A673 (cell line): Measurements from ENCODE around the gene UNC45B. TPM values are rescaled to one million over a fixed set of nuclear protein-coding genes. Genes with fewer than 3 reads are reported as not detected.
A peak's percentile ranks its signal among the peaks of the same experiment; 100 is the strongest.
"Not testable (repeated sequence)": the region's sequence is repeated elsewhere in the genome, so short reads cannot be mapped to it uniquely, and the experiment has no call there.

ENCODE experiments used
- BruUV-seq: library from RNA; stranded (reverse); fragments of 400-500 nt; replicated peaks from 2 replicates; lab custom pipeline; 2021; lab: Mats Ljungman, UMichigan
- CTCF ChIA-PET: fragments of 300-600 bp; sonication (Branson Sonifier 250); formaldehyde crosslinking; loops from one replicate; lab custom pipeline; 2022; ENCODE audit warnings: antibody characterized with exemption; lab: Charles Lee
- POLR2A ChIA-PET: fragments of 300-600 bp; sonication (Branson Sonifier 250); formaldehyde crosslinking; loops from one replicate; lab custom pipeline; 2022; ENCODE audit warnings: antibody characterized with exemption; ENCODE audit not compliant: low non-redundant PET; lab: Charles Lee
- DNase-seq: peaks from one replicate; pipeline ENCODE4 v3.0.0-alpha.2; 2015; ENCODE audit warnings: low spot score
- H3K27ac ChIP-seq: fragments of 200-600 bp; sonication (generic); 2 replicates; pipeline ENCODE4 v1.5.1; 2016; ENCODE audit warnings: mixed run types, low read depth, mild to moderate bottlenecking, mixed read lengths, antibody characterized with exemption, low read length; ENCODE audit not compliant: poor library complexity, severe bottlenecking
- H3K27me3 ChIP-seq: fragments of 200-600 bp; sonication (generic); replicated peaks from 2 replicates; pipeline ENCODE4 v1.6.1; 2017; ENCODE audit warnings: mixed run types, low read depth, mild to moderate bottlenecking, mixed read lengths, antibody characterized with exemption, low read length; ENCODE audit not compliant: insufficient read depth, poor library complexity
- H3K36me3 ChIP-seq: fragments of 200-600 bp; sonication (generic); 2 replicates; pipeline ENCODE4 v1.6.1; 2016; ENCODE audit warnings: mixed run types, mild to moderate bottlenecking, mixed read lengths, antibody characterized with exemption, low read length; ENCODE audit not compliant: insufficient read depth, poor library complexity, severe bottlenecking
- H3K4me1 ChIP-seq: fragments of 200-600 bp; sonication (generic); 2 replicates; pipeline ENCODE4 v1.6.1; 2017; ENCODE audit warnings: mixed run types, mild to moderate bottlenecking, mixed read lengths, antibody characterized with exemption, low read length; ENCODE audit not compliant: insufficient read depth, poor library complexity, severe bottlenecking
- H3K4me3 ChIP-seq: fragments of 200-600 bp; sonication (generic); 2 replicates; pipeline ENCODE4 v1.5.1; 2016; ENCODE audit warnings: low read depth, mixed run types, mild to moderate bottlenecking, mixed read lengths, low read length; ENCODE audit not compliant: poor library complexity, severe bottlenecking
- H3K9me3 ChIP-seq: fragments of 200-600 bp; sonication (generic); 2 replicates; pipeline ENCODE4 v1.6.1; 2016; ENCODE audit warnings: mixed run types, low read depth, mild to moderate bottlenecking, mixed read lengths, antibody characterized with exemption, low read length; ENCODE audit not compliant: poor library complexity, severe bottlenecking
- CTCF ChIP-seq: fragments of 300-800, 200-600 bp; sonication (generic); conservative IDR thresholded peaks from 2 replicates; pipeline ENCODE4 v1.5.1; 2017; ENCODE audit warnings: low read depth, mild to moderate bottlenecking, antibody characterized with exemption, low read length, moderate library complexity, mixed read lengths
- EZH2 ChIP-seq: fragments of 200-600 bp; sonication (generic); IDR thresholded peaks from 2 replicates; pipeline ENCODE4 v1.6.1; 2017; ENCODE audit warnings: borderline replicate concordance, low read depth, mild to moderate bottlenecking, mixed read lengths, antibody characterized with exemption, low read length; ENCODE audit not compliant: poor library complexity, severe bottlenecking
- intact Hi-C: fragments of 100-400 bp; cut with micrococcal nuclease; formaldehyde crosslinking; loops from one replicate; pipeline ENCODE4 v1.10.0; 2022; ENCODE audit not compliant: unreplicated experiment
- total RNA-seq: library from RNA; stranded (reverse); gene quantifications from 2 replicates; pipeline ENCODE4 v1.2.3, GENCODE V29; 2021

The UNC45B gene
- total RNA-seq, 1 experiment from 2014 or later = not detected

- H3K9me3 ChIP-seq = no peaks in the 10 kb centered on the region
- DNase-seq = peak; percentile 37
- no peaks in the 10 kb centered on the region for H3K36me3 ChIP-seq
- BruUV-seq = no TSS peak
- TF ChIP-seq EZH2 = no peak
- TF ChIP-seq CTCF = peak; percentile 36; the same call in 1 of the 2 replicates
- no peaks in the 10 kb centered on the region for H3K27me3 ChIP-seq
- H3K4me3 ChIP-seq = no peak overlapping the region
- no peak overlapping the region for H3K27ac ChIP-seq
- POLR2A ChIA-PET = no interaction called here
- CTCF ChIA-PET = no interaction called here
- no peaks in the 10 kb centered on the region for H3K4me1 ChIP-seq
- intact Hi-C loops = loop anchor here (2.0 to 5.0 kb wide), 2 partner anchors 368 to 576 kb away; no protein-coding TSS in a partner anchor
Observed at GRCh38 chr17:35170968-35171771, 23.6 kb downstream of the UNC45B start.

- Histone ChIP-seq H3K27me3 (no peaks in the 10 kb centered on the region), H3K36me3 (no peaks in the 10 kb centered on the region), H3K4me3 (no peak overlapping the region), H3K9me3 (no peaks in the 10 kb centered on the region), H3K27ac (no peak overlapping the region), H3K4me1 (no peaks in the 10 kb centered on the region)
- TF ChIP-seq EZH2 = no peak
- no peak for TF ChIP-seq CTCF
- POLR2A ChIA-PET = no interaction called here
- BruUV-seq = no TSS peak
- intact Hi-C loops = loop anchor here (2.0 to 5.0 kb wide), 2 partner anchors 367 to 575 kb away; no protein-coding TSS in a partner anchor
- DNase-seq = no peak
- CTCF ChIA-PET = no interaction called here
Observed at GRCh38 chr17:35171834-35172233, 24.2 kb downstream of the UNC45B start.

- CTCF ChIA-PET, POLR2A ChIA-PET, H3K9me3 ChIP-seq, H3K27me3 ChIP-seq, H3K27ac ChIP-seq, H3K4me3 ChIP-seq, DNase-seq, H3K4me1 ChIP-seq, BruUV-seq, H3K36me3 ChIP-seq: not testable (repeated sequence)
- intact Hi-C loops = loop anchor here (5.0 kb wide), 1 partner anchor 575 kb away; no protein-coding TSS in a partner anchor
Observed at GRCh38 chr17:35172321-35172720, 24.7 kb downstream of the UNC45B start.

- TF ChIP-seq CTCF (no peak), EZH2 (no peak)
- DNase-seq = no peak
- Histone ChIP-seq H3K27me3 (no peaks in the 10 kb centered on the region), H3K36me3 (no peaks in the 10 kb centered on the region), H3K4me3 (no peak overlapping the region), H3K4me1 (no peaks in the 10 kb centered on the region), H3K9me3 (no peaks in the 10 kb centered on the region), H3K27ac (no peak overlapping the region)
- ChIA-PET CTCF (no interaction called here), POLR2A (no interaction called here)
- no TSS peak for BruUV-seq
- intact Hi-C loops = loop anchor here (5.0 kb wide), 1 partner anchor 572 kb away; no protein-coding TSS in a partner anchor
Observed at GRCh38 chr17:35174835-35175334, 27.3 kb downstream of the UNC45B start.
